HEK293 (cell line): ENCODE results near the gene FRMD4A.

Experiments used
- KLF7 ChIP-seq: fragments of 450-650 bp; formaldehyde crosslinking; IDR thresholded peaks from 2 replicates; pipeline ENCODE4 v1.5.1; 2016; ENCODE audit warnings: missing biosample characterization, missing genetic modification characterization, borderline replicate concordance
- KLF8 ChIP-seq: fragments of 450-650 bp; formaldehyde crosslinking; IDR thresholded peaks from 2 replicates; pipeline ENCODE4 v1.5.1; 2016; ENCODE audit warnings: missing biosample characterization, missing genetic modification characterization
- SCRT1 ChIP-seq: fragments of 450-650 bp; formaldehyde crosslinking; IDR thresholded peaks from 2 replicates; pipeline ENCODE4 v1.5.1; 2016; ENCODE audit warnings: missing biosample characterization, missing genetic modification characterization, borderline replicate concordance
- YY1 ChIP-seq: fragments of 450-650 bp; formaldehyde crosslinking; IDR thresholded peaks from 2 replicates; pipeline ENCODE4 v1.5.1; 2018; ENCODE audit warnings: missing biosample characterization, missing genetic modification characterization
- ZBTB20 ChIP-seq: fragments of 450-650 bp; formaldehyde crosslinking; IDR thresholded peaks from 2 replicates; pipeline ENCODE4 v1.5.1; 2016; ENCODE audit warnings: missing biosample characterization, missing genetic modification characterization
- ZNF138 ChIP-seq: fragments of 450-650 bp; formaldehyde crosslinking; IDR thresholded peaks from 2 replicates; pipeline ENCODE4 v1.5.1; 2016; ENCODE audit warnings: missing biosample characterization, missing genetic modification characterization, borderline replicate concordance
- ZNF140 ChIP-seq: fragments of 450-650 bp; formaldehyde crosslinking; IDR thresholded peaks from 2 replicates; pipeline ENCODE4 v1.5.1; 2016; ENCODE audit warnings: missing biosample characterization, missing genetic modification characterization
- ZNF335 ChIP-seq: fragments of 450-650 bp; formaldehyde crosslinking; conservative IDR thresholded peaks from 2 replicates; pipeline ENCODE4 v1.5.1; 2016; ENCODE audit warnings: missing biosample characterization, missing genetic modification characterization
- ZNF549 ChIP-seq: fragments of 450-650 bp; IDR thresholded peaks from 2 replicates; pipeline ENCODE4 v1.5.1; 2018; ENCODE audit warnings: missing biosample characterization, missing genetic modification characterization, mild to moderate bottlenecking, inconsistent platforms, moderate library complexity
- ZNF560 ChIP-seq: fragments of 450-650 bp; formaldehyde crosslinking; IDR thresholded peaks from 2 replicates; pipeline ENCODE4 v1.5.1; 2017; ENCODE audit warnings: missing biosample characterization, missing genetic modification characterization, borderline replicate concordance
- ZNF610 ChIP-seq: fragments of 450-650 bp; formaldehyde crosslinking; IDR thresholded peaks from 2 replicates; pipeline ENCODE4 v1.5.1; 2016; ENCODE audit warnings: missing biosample characterization, missing genetic modification characterization, borderline replicate concordance
- ZNF776 ChIP-seq: fragments of 450-650 bp; formaldehyde crosslinking; IDR thresholded peaks from 2 replicates; pipeline ENCODE4 v1.5.0; 2017; ENCODE audit warnings: missing biosample characterization, missing genetic modification characterization, borderline replicate concordance
- TF ChIP-seq, protein P1 (sequence below): fragments of 450-650 bp; formaldehyde crosslinking; IDR thresholded peaks from 2 replicates; pipeline ENCODE4 v1.5.1; 2016; ENCODE audit warnings: missing biosample characterization, missing genetic modification characterization

- TF ChIP-seq ZNF138 (no peak), ZNF560 (tag by site-specific recombination) (no peak), YY1 (no peak), KLF7 (tag by site-specific recombination) (no peak), ZNF549 (tag by site-specific recombination) (no peak), KLF8 (no peak), SCRT1 (no peak), ZNF610 (tag by site-specific recombination) (no peak), ZNF335 (no peak), ZBTB20 (tag by site-specific recombination) (no peak), ZNF776 (tag by site-specific recombination) (no peak), ZNF140 (tag by site-specific recombination) (no peak)
- TF ChIP-seq, protein P1, sequence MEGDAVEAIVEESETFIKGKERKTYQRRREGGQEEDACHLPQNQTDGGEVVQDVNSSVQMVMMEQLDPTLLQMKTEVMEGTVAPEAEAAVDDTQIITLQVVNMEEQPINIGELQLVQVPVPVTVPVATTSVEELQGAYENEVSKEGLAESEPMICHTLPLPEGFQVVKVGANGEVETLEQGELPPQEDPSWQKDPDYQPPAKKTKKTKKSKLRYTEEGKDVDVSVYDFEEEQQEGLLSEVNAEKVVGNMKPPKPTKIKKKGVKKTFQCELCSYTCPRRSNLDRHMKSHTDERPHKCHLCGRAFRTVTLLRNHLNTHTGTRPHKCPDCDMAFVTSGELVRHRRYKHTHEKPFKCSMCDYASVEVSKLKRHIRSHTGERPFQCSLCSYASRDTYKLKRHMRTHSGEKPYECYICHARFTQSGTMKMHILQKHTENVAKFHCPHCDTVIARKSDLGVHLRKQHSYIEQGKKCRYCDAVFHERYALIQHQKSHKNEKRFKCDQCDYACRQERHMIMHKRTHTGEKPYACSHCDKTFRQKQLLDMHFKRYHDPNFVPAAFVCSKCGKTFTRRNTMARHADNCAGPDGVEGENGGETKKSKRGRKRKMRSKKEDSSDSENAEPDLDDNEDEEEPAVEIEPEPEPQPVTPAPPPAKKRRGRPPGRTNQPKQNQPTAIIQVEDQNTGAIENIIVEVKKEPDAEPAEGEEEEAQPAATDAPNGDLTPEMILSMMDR (tag by site-specific recombination) = no peak
Measured at GRCh38 chr10:14150526-14150925, 180.2 kb downstream of the FRMD4A start.
